ENCODE data around the gene TMEM132E. TPM values are rescaled to one million over a fixed set of nuclear protein-coding genes. Genes with fewer than 3 reads are reported as not detected.

Gene TMEM132E
- total RNA-seq, 8 experiments from 2014 or later = 0.24 to 44.8 (median 28.7) TPM; not detected in 1

- no peak overlapping the region for H3K4me3 ChIP-seq
- WGBS, 10 experiments = 0 to 80% (median 35%) methylated on average over 1 to 4 of the region's 4 CpGs; no CpG with 5 or more reads in 2 of the 10 experiments
- H3K4me1 ChIP-seq (replicated peaks in 1 of 2) = peaks cover 44 to 52% of the 10 kb centered on the region in 2 donors
- ATAC-seq (replicated peaks in 6 of 8) = peak in 5 of 8 experiments; percentile 2 to 31 (median 14)
- no peak overlapping the region for H3K27ac ChIP-seq
- in situ Hi-C loops (cut with MboI; ENCODE audit: low pct_unique_long_range_greater_than_20kb in 2 of 9, low sequenced_read_pairs in 9 of 9, unreplicated experiment in 9 of 9) = no loop called here
These were observed 23.0 kb upstream of the TMEM132E start for GRCh38 chr17:34556384-34556783.

GRCh38 chr17:34556931-34557330 is 22.5 kb upstream of the TMEM132E start:
- H3K4me1 ChIP-seq (replicated peaks in 1 of 2) = peaks cover 43 to 48% of the 10 kb centered on the region in 2 donors
- in situ Hi-C loops (cut with MboI; ENCODE audit: low pct_unique_long_range_greater_than_20kb in 2 of 9, low sequenced_read_pairs in 9 of 9, unreplicated experiment in 9 of 9) = no loop called here
- H3K27ac ChIP-seq = peak overlapping the region in 1 of 2 donors; percentile 30
- H3K4me3 ChIP-seq = no peak overlapping the region
- 73 to 74% methylated on average over 2 of the region's 2 CpGs; no CpG with 5 or more reads in 8 of the 10 experiments for WGBS, 10 experiments
- ATAC-seq (replicated peaks in 6 of 8) = peak in 5 of 8 experiments; percentile 53 to 90 (median 71)

DNA sequence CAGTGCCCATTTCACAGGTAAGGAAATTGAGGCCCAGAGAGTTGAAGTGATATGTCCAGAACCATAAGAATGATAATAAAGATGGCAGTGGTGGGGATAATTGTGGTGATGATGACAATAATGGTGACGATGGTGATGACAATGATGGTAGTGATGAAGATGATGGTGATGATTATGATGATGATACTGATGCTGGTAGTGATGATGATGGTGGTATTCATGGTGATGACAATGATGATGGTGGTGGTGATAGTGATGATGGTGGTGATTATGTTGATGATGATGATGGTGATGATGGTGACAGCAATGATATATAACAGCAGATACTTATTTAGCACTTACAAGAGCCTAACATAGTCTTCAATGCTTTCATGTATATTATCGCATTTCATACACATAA is 18.1 kb upstream of the TMEM132E start:
- no peak overlapping the region for H3K27ac ChIP-seq
- peaks cover 19 to 20% of the 10 kb centered on the region in 2 donors for H3K4me1 ChIP-seq (replicated peaks in 1 of 2)
- in situ Hi-C loops (cut with MboI; ENCODE audit: low pct_unique_long_range_greater_than_20kb in 2 of 9, low sequenced_read_pairs in 9 of 9, unreplicated experiment in 9 of 9) = no loop called here
- no peak overlapping the region for H3K4me3 ChIP-seq
- no peak for ATAC-seq (replicated peaks in 6 of 8)
- WGBS, 10 experiments = 29 to 89% (median 71%) methylated on average over 1 to 2 of the region's 2 CpGs; no CpG with 5 or more reads in 2 of the 10 experiments

DNA sequence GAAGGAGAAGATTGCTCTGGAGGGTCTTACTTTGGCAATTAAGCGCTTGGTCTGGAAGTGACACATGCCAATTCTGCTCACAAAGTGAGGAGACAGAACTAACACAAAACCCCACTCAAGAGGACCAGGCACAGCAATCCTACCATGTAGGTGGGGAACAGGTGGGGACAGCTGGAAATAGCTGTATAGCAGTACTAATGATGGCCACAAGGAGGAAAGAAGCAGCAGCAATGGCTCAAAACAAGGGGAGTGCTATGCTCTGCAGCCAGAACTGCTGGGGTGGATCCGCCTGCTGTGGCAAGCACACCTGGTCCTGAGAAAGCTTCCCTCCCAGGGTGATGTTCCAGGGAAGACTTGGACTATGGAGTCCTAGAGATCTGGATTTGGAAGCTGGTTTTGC is 17.0 kb upstream of the TMEM132E start:
- H3K4me1 ChIP-seq (replicated peaks in 1 of 2) = peaks cover 17 to 18% of the 10 kb centered on the region in 2 donors
- ATAC-seq (replicated peaks in 6 of 8) = peak in 1 of 8 experiments; percentile 41
- no peak overlapping the region for H3K4me3 ChIP-seq
- 0 to 100% (median 70%) methylated on average over 1 to 2 of the region's 2 CpGs; no CpG with 5 or more reads in 4 of the 10 experiments for WGBS, 10 experiments
- no peak overlapping the region for H3K27ac ChIP-seq
- in situ Hi-C loops (cut with MboI; ENCODE audit: low pct_unique_long_range_greater_than_20kb in 2 of 9, low sequenced_read_pairs in 9 of 9, unreplicated experiment in 9 of 9) = no loop called here

GRCh38 chr17:34565713-34566112 is 13.7 kb upstream of the TMEM132E start:
- WGBS, 10 experiments = 63 to 100% (median 100%) methylated on average over 1 of the region's 1 CpG; no CpG with 5 or more reads in 2 of the 10 experiments
- Histone ChIP-seq H3K4me1 (replicated peaks in 1 of 2) (peaks cover 39 to 47% of the 10 kb centered on the region in 2 donors), H3K27ac (no peak overlapping the region), H3K4me3 (no peak overlapping the region)
- ATAC-seq (replicated peaks in 6 of 8) = no peak
- in situ Hi-C loops (cut with MboI; ENCODE audit: low pct_unique_long_range_greater_than_20kb in 2 of 9, low sequenced_read_pairs in 9 of 9, unreplicated experiment in 9 of 9) = no loop called here

GRCh38 chr17:34566201-34566600 is 13.2 kb upstream of the TMEM132E start:
- WGBS, 10 experiments = 3 to 100% (median 93%) methylated on average over 2 to 4 of the region's 4 CpGs
- ATAC-seq (replicated peaks in 6 of 8) = no peak
- no peak overlapping the region for H3K4me3 ChIP-seq
- peaks cover 43 to 51% of the 10 kb centered on the region in 2 donors for H3K4me1 ChIP-seq (replicated peaks in 1 of 2)
- in situ Hi-C loops (cut with MboI; ENCODE audit: low pct_unique_long_range_greater_than_20kb in 2 of 9, low sequenced_read_pairs in 9 of 9, unreplicated experiment in 9 of 9) = no loop called here
- H3K27ac ChIP-seq = no peak overlapping the region

DNA sequence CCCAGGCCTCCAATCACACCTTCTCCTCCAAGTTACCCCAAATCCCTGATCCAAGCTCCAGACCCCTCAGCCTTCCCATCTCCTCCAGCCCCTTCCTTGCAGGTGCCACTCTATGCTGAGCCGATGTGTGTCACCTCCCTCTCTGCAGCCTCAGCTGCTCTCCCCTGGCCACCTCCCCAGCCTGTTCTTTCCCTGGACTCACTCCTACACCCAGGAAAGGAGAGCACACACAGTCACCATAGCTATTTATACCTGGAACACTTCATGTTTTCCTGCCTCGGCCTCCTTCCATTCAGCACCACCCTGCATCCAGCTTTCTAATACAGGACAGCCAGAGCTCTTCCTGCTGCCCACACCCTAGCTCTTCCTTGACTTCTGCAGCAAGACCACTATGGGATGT is 12.5 kb upstream of the TMEM132E start:
- H3K27ac ChIP-seq = peak overlapping the region in 1 of 2 donors; percentile 65
- in situ Hi-C loops (cut with MboI; ENCODE audit: low pct_unique_long_range_greater_than_20kb in 2 of 9, low sequenced_read_pairs in 9 of 9, unreplicated experiment in 9 of 9) = no loop called here
- WGBS, 10 experiments = 0 to 100% (median 69%) methylated on average over 1 to 2 of the region's 2 CpGs; no CpG with 5 or more reads in 4 of the 10 experiments

GRCh38 chr17:34567691-34568465 is 11.5 kb upstream of the TMEM132E start:
- H3K4me3 ChIP-seq = peak overlapping the region in 2 of 5 donors; percentile 5 to 15
- WGBS, 10 experiments = 0 to 40% (median 15%) methylated on average over 1 to 11 of the region's 11 CpGs; no CpG with 5 or more reads in 4 of the 10 experiments
- ATAC-seq (replicated peaks in 6 of 8) = peak in 5 of 8 experiments; percentile 90 to 93 (median 92)
- in situ Hi-C loops (cut with MboI; ENCODE audit: low pct_unique_long_range_greater_than_20kb in 2 of 9, low sequenced_read_pairs in 9 of 9, unreplicated experiment in 9 of 9) = no loop called here
- H3K4me1 ChIP-seq (replicated peaks in 1 of 2) = peaks cover 52 to 62% of the 10 kb centered on the region in 2 donors
- H3K27ac ChIP-seq = peak overlapping the region; percentile 90 to 96

More for the DNA sequence above, 12.5 kb upstream of the TMEM132E start:
- ATAC-seq (replicated peaks in 6 of 8) = no peak
- H3K4me1 ChIP-seq (replicated peaks in 1 of 2) = peaks cover 50 to 58% of the 10 kb centered on the region in 2 donors
- H3K4me3 ChIP-seq = no peak overlapping the region

- in situ Hi-C loops (cut with MboI; ENCODE audit: low pct_unique_long_range_greater_than_20kb in 2 of 9, low sequenced_read_pairs in 9 of 9, unreplicated experiment in 9 of 9) = no loop called here
- H3K4me3 ChIP-seq = no peak overlapping the region
- H3K4me1 ChIP-seq (replicated peaks in 1 of 2) = peaks cover 52 to 62% of the 10 kb centered on the region in 2 donors
- H3K27ac ChIP-seq = peak overlapping the region; percentile 90 to 96
- 10 to 100% (median 62%) methylated on average over 1 to 5 of the region's 6 CpGs; no CpG with 5 or more reads in 2 of the 10 experiments for WGBS, 10 experiments
- ATAC-seq (replicated peaks in 6 of 8) = no peak
These were observed 10.4 kb upstream of the TMEM132E start for GRCh38 chr17:34568953-34569352.

DNA sequence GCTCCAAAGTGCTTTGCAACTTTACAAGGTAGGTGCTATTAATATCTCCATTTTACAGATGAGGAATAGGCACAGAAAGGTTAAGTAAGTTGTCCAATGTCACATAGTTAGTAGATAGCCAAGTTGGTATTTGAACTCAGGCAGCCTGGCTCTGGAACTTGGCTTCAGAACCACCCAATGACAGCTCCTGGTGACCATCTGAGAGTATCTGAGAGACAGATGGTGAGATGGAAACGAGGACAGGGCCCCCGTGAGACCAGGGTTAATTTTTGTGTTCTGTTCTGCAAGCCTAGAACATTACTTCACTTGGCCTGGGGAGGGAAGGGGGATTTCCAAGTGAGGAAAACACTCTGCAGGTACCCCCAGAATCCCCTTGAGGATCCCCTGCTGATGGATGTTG is 9.8 kb upstream of the TMEM132E start:
- peak overlapping the region; percentile 90 to 96 for H3K27ac ChIP-seq
- H3K4me1 ChIP-seq (replicated peaks in 1 of 2) = peaks cover 52 to 62% of the 10 kb centered on the region in 2 donors
- in situ Hi-C loops (cut with MboI; ENCODE audit: low pct_unique_long_range_greater_than_20kb in 2 of 9, low sequenced_read_pairs in 9 of 9, unreplicated experiment in 9 of 9) = no loop called here
- no peak for ATAC-seq (replicated peaks in 6 of 8)
- WGBS, 10 experiments = 0 to 83% (median 75%) methylated on average over 1 to 2 of the region's 2 CpGs; no CpG with 5 or more reads in 5 of the 10 experiments
- H3K4me3 ChIP-seq = no peak overlapping the region

GRCh38 chr17:34570506-34570905 is 8.9 kb upstream of the TMEM132E start:
- 0 to 60% (median 10%) methylated on average over 1 to 2 of the region's 2 CpGs; no CpG with 5 or more reads in 4 of the 10 experiments for WGBS, 10 experiments
- Histone ChIP-seq H3K4me3 (no peak overlapping the region), H3K27ac (peak overlapping the region in 1 of 2 donors; percentile 53), H3K4me1 (replicated peaks in 1 of 2) (peaks cover 52 to 58% of the 10 kb centered on the region in 2 donors)
- peak in 6 of 8 experiments; percentile 7 to 30 (median 16) for ATAC-seq (replicated peaks in 6 of 8)
- in situ Hi-C loops (cut with MboI; ENCODE audit: low pct_unique_long_range_greater_than_20kb in 2 of 9, low sequenced_read_pairs in 9 of 9, unreplicated experiment in 9 of 9) = no loop called here

DNA sequence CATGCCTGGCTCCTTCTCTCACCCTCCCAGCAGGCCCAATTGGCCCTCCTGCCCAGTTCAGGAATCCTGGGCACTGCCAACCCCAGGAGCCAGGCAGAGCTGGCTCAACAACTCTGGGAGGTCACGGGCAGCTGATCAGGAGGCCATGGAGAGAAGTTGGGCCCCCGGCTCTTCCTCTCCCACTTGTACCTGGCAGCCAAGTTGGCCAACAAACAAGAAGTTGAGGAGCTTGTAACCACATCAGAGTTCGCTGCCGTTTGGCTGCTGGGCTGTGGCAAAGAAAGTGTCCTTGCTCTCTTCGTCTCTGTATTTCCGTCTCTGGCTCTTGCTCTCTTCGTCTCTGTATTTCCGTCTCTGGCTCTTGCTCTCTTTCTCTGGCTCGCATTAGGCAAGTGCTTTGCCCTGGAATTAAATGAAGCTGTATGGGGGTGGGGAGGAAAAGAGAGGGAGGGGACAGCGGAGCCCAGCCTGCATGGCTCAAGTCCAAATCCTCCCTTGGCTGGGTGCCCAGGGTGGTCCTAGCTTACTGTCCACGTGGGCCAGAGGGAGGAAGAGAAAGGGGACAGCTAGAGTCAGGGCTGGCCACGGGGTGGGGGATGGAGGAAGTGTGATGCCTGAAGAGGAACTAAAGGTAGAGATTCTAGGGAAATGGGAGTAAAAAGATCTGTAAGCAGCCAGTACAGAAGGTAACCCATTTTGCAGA is 7.8 kb upstream of the TMEM132E start:
- no peak overlapping the region for H3K4me3 ChIP-seq
- peaks cover 56% of the 10 kb centered on the region in 2 donors for H3K4me1 ChIP-seq (replicated peaks in 1 of 2)
- WGBS, 10 experiments = 8 to 90% (median 74%) methylated on average over 2 to 9 of the region's 12 CpGs; no CpG with 5 or more reads in 5 of the 10 experiments
- in situ Hi-C loops (cut with MboI; ENCODE audit: low pct_unique_long_range_greater_than_20kb in 2 of 9, low sequenced_read_pairs in 9 of 9, unreplicated experiment in 9 of 9) = no loop called here
- peak in 1 of 8 experiments; percentile 10 for ATAC-seq (replicated peaks in 6 of 8)
- H3K27ac ChIP-seq = no peak overlapping the region

DNA sequence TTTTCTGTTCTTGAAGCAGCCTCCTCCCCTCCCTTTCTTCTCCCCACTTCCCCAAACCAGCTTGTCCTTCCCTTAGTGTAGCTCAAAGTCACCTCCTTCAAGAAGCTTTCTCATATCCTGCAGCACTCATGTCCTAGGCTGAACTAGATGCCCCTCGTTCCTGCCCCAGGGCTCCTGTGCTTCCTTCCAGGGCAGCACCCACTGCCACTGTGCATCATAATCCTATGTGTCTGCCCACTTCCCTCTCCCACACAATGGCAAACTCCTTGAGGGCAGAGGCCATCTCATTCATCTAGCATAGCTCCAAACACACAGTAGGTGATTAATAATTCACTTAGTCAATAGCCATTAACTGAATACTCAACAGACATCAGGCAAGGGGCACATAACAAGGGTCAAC is 6.9 kb upstream of the TMEM132E start:
- in situ Hi-C loops (cut with MboI; ENCODE audit: low pct_unique_long_range_greater_than_20kb in 2 of 9, low sequenced_read_pairs in 9 of 9, unreplicated experiment in 9 of 9) = no loop called here
- no peak for ATAC-seq (replicated peaks in 6 of 8)

More for the DNA sequence above, 6.9 kb upstream of the TMEM132E start:
- no peak overlapping the region for H3K27ac ChIP-seq
- 0 to 100% (median 29%) methylated on average over 1 of the region's 1 CpG; no CpG with 5 or more reads in 6 of the 10 experiments for WGBS, 10 experiments
- H3K4me1 ChIP-seq (replicated peaks in 1 of 2) = peaks cover 54 to 57% of the 10 kb centered on the region in 2 donors
- H3K4me3 ChIP-seq = no peak overlapping the region
